H1 (cell line): Measurements from ENCODE around the gene CRTC2. TPM values are rescaled to one million over a fixed set of nuclear protein-coding genes. Genes with fewer than 3 reads are reported as not detected.

Experiments used
- ATF3 ChIP-seq: IDR thresholded peaks from 2 replicates; pipeline ENCODE4 v1.6.1; 2011; ENCODE audit warnings: low read depth, mild to moderate bottlenecking, low read length; ENCODE audit not compliant: insufficient read depth
- CHD7 ChIP-seq: fragments of 300-600 bp; sonication (generic); IDR thresholded peaks from 2 replicates; pipeline ENCODE4 v1.7.1; 2012; ENCODE audit warnings: low read length, moderate library complexity, mild to moderate bottlenecking, inconsistent platforms; ENCODE audit not compliant: insufficient replicate concordance
- EGR1 ChIP-seq: IDR thresholded peaks from 2 replicates; pipeline ENCODE4 v1.6.1; 2011; ENCODE audit warnings: low read depth, low read length, borderline replicate concordance
- NANOG ChIP-seq: IDR thresholded peaks from 2 replicates; pipeline ENCODE4 v1.6.1; 2011; ENCODE audit warnings: low read length, low read depth, mild to moderate bottlenecking, inconsistent platforms; ENCODE audit not compliant: insufficient read depth, poor library complexity, severe bottlenecking
- RAD21 ChIP-seq, 2 experiments: IDR thresholded peaks in 1 of 2; conservative IDR thresholded peaks in 1 of 2; 2 replicates each; pipeline ENCODE4 v1.6.1; 2011; ENCODE audit warnings: low read depth in 2 of 2, low read length in 2 of 2, improper control_type of control experiment in 1 of 2, inconsistent platforms in 1 of 2, mild to moderate bottlenecking in 1 of 2, moderate library complexity in 1 of 2
- SAP30 ChIP-seq: fragments of 300-600 bp; sonication (generic); IDR thresholded peaks from 2 replicates; pipeline ENCODE4 v1.7.1; 2012; ENCODE audit warnings: low read length, moderate library complexity, mild to moderate bottlenecking, inconsistent platforms; ENCODE audit not compliant: insufficient read depth, insufficient replicate concordance
- SP2 ChIP-seq: IDR thresholded peaks from 2 replicates; pipeline ENCODE4 v1.6.1; 2012; ENCODE audit warnings: mild to moderate bottlenecking, low read length, inconsistent platforms
- TAF7 ChIP-seq: optimal IDR thresholded peaks from 2 replicates; pipeline ENCODE3; 2011; ENCODE audit warnings: low read depth, mild to moderate bottlenecking, inconsistent platforms, low read length, moderate library complexity, borderline replicate concordance
- YY1 ChIP-seq: IDR thresholded peaks from 2 replicates; pipeline ENCODE4 v1.6.1; 2011; ENCODE audit warnings: low read depth, mild to moderate bottlenecking, low read length
- polyA plus RNA-seq, 7 experiments: library from polyadenylated mRNA; depleted of rRNA in 3 of 7; stranded (reverse) in 5 of 7; unstranded in 2 of 7; fragments of >200 nt in 5 of 7; fragments of 200-250 nt in 2 of 7; gene quantifications; 1 replicate in 5 of 7; 2 replicates in 1 of 7; 4 replicates in 1 of 7; pipeline versions ENCODE4 v1.2.1 to v1.2.3, GENCODE V29; 2011 to 2013; ENCODE audit warnings: missing spikeins in 2 of 7, mixed read lengths in 2 of 7
- total RNA-seq: library from RNA; stranded (reverse); fragmentation: NEBNext Ultra II Directional; extraction: Animal tissue kit (Norgen Biotek cat#: 25700); gene quantifications from 2 replicates; pipeline ENCODE4 v1.2.1, GENCODE V29; 2021

The CRTC2 gene
- total and polyA plus RNA-seq, 2 of the 8 experiments (the other 6 are each of a cell fraction or from before 2014, with no cell fraction given), result 28.6 to 34.3 TPM

- TF ChIP-seq CHD7 (no peak), ATF3 (no peak), EGR1 (no peak), YY1 (no peak), RAD21 (IDR thresholded peaks at IDR 0.05 in 1 of 2, conservative IDR thresholded peaks at IDR 0.05 in 1 of 2; ENCODE audit: low read depth in 2 of 2, low read length in 2 of 2) (peak; percentile 61 to 71), SAP30 (no peak), TAF7 (peak; percentile 54), SP2 (no peak; the same call in 1 of the 2 replicates), NANOG (peak; percentile 30)
Observed at GRCh38 chr1:153946622-153947241, 11.7 kb downstream of the CRTC2 start, which contains the start of gene DENND4B (continued).
